Esophagus muscularis mucosa (tissue), 4 donors: ENCODE data around the gene DEFB121.

Experiments used
- CTCF ChIP-seq, 3 experiments: fragments of 200-600 bp in 2 of 3; fragments of 450-650 bp in 1 of 3; sonication (generic) in 2 of 3; IDR thresholded peaks; one replicate each; pipeline ENCODE4 v1.5.1; 2017 to 2019; ENCODE audit warnings: antibody characterized with exemption in 3 of 3, mild to moderate bottlenecking in 2 of 3, moderate library complexity in 1 of 3
- EP300 ChIP-seq: sonication (generic); formaldehyde crosslinking; IDR thresholded peaks from one replicate; pipeline ENCODE4 v1.6.1; 2017; ENCODE audit warnings: antibody characterized with exemption
- POLR2A ChIP-seq: fragments of 450-650 bp; IDR thresholded peaks from one replicate; pipeline ENCODE4 v1.6.1; 2017; ENCODE audit warnings: antibody characterized with exemption, moderate library complexity, mild to moderate bottlenecking, low read depth
- POLR2AphosphoS5 ChIP-seq, 2 donors: sonication (generic); formaldehyde crosslinking; IDR thresholded peaks; one replicate each; pipeline ENCODE4 v1.6.1; 2017; ENCODE audit warnings: antibody characterized with exemption in 2 of 2

DNA sequence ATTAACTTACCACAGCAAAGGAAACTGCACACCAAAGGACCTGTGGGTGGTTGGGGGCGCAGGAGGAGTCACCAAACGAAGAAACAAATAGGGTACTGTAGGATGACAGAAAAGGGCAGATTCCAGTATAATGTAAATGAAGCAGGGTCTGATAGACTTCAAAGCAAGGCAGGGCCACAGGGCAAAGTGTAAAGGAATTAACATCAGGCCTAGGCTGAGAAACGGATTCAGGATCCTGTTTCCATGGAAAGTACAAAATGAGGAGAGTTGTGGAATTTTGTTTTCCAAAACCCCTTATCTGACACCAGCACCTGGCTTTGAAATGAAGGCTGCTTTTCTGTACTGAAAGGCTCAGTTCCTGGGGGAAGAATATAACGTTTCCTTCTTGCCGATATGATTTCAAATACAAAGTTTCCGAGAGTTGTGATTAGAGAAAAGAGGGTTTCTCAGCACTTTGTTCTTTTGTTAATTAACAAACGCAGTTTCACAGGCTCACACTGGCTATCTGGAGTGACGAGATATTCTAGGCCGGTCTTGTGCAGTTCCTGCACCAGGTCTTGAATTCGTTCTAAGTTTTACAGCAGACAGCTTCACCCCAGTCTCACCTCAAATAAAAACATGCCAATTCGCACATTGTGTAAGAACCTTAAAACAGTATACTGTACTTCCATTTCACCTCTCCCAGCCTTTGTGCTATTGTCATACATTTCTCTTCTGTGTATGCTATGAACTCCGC, 40.2 kb upstream of the DEFB121 start:
- no peak for TF ChIP-seq POLR2A
- TF ChIP-seq POLR2AphosphoS5 (IDR thresholded peaks at IDR 0.05) = no peak
- TF ChIP-seq CTCF (IDR thresholded peaks at IDR 0.05) = no peak
- no peak for TF ChIP-seq EP300
